Ovary (tissue), 3 donors: ENCODE measurements around the gene DNAJC12.
"Not testable (repeated sequence)": the region's sequence is repeated elsewhere in the genome, so short reads cannot be mapped to it uniquely, and the experiment has no call there.

ENCODE experiments used
- POLR2A ChIP-seq: fragments of 450-650 bp; IDR thresholded peaks from one replicate; pipeline ENCODE4 v1.6.1; 2017; ENCODE audit warnings: antibody characterized with exemption, mild to moderate bottlenecking, moderate library complexity
- TF ChIP-seq, protein P1 (sequence below), 3 donors: fragments of 450-650 bp in 2 of 3; fragments of 200-600 bp in 1 of 3; IDR thresholded peaks; one replicate each; pipeline versions ENCODE4 v1.5.1 to v1.8.0; 2016 to 2022; ENCODE audit warnings: antibody characterized with exemption in 3 of 3, mild to moderate bottlenecking in 1 of 3
- donor health status: DM: no; HTN: no; CAD: no.

DNA sequence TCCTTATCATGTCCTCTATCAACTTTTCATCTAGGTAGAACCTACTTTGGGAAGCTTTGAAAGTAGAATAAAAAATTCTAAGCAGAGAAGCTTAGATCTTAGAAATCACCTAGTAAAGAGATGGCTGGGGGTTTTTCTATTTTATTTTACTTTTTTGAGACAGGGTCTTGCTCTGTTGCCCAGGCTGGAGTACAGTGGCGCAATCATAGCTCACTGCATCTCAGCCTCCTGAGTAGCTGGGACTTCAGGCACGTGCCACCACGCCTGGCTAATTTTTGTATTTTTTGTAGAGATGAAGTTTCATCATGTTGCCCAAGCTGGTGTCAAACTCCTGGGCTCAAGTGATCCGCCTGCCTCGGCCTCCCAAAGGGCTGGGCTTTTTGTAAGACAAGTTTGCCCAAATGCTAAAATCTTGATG, 57.8 kb downstream of the DNAJC12 start:
- TF ChIP-seq POLR2A: not testable (repeated sequence)
- TF ChIP-seq, protein P1, sequence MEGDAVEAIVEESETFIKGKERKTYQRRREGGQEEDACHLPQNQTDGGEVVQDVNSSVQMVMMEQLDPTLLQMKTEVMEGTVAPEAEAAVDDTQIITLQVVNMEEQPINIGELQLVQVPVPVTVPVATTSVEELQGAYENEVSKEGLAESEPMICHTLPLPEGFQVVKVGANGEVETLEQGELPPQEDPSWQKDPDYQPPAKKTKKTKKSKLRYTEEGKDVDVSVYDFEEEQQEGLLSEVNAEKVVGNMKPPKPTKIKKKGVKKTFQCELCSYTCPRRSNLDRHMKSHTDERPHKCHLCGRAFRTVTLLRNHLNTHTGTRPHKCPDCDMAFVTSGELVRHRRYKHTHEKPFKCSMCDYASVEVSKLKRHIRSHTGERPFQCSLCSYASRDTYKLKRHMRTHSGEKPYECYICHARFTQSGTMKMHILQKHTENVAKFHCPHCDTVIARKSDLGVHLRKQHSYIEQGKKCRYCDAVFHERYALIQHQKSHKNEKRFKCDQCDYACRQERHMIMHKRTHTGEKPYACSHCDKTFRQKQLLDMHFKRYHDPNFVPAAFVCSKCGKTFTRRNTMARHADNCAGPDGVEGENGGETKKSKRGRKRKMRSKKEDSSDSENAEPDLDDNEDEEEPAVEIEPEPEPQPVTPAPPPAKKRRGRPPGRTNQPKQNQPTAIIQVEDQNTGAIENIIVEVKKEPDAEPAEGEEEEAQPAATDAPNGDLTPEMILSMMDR (IDR thresholded peaks at IDR 0.05): not testable (repeated sequence)
